Measurements from ENCODE around the gene DLK1.

DNA sequence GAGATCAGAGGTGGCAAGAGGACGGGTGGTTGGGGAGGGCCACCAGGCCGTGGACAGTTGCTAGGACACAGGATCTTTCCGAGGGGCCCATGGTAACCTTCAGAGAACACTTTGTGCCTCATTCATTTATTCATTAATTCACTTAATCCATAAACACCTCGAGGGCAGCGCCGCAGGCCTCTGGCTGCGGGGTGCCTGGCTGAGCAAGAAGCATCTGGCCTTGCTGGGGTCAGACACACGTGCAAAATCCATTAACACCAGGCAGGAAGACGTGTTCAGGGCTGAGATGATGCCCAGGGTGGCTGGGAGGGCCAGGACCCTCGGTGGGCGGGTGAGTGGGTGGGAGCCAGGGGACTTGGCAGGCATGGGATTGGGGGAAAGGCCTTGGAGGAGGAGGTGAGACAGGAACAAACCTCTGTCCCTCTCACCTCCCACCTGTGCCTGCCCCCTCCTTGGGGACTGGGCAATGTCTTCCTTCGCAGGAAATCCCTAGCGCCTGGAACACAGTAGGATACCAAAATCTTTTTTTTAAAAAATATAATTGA, 6.6 kb upstream of the DLK1 start:
- TF ChIP-seq, protein P1, sequence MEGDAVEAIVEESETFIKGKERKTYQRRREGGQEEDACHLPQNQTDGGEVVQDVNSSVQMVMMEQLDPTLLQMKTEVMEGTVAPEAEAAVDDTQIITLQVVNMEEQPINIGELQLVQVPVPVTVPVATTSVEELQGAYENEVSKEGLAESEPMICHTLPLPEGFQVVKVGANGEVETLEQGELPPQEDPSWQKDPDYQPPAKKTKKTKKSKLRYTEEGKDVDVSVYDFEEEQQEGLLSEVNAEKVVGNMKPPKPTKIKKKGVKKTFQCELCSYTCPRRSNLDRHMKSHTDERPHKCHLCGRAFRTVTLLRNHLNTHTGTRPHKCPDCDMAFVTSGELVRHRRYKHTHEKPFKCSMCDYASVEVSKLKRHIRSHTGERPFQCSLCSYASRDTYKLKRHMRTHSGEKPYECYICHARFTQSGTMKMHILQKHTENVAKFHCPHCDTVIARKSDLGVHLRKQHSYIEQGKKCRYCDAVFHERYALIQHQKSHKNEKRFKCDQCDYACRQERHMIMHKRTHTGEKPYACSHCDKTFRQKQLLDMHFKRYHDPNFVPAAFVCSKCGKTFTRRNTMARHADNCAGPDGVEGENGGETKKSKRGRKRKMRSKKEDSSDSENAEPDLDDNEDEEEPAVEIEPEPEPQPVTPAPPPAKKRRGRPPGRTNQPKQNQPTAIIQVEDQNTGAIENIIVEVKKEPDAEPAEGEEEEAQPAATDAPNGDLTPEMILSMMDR (IDR thresholded peaks at IDR 0.05; ENCODE audit: poor library complexity): no peak
- TF ChIP-seq EZH2 (IDR thresholded peaks at IDR 0.05; ENCODE audit: borderline replicate concordance): no peak

All from hepatocyte (in vitro differentiated cells).